ENCODE results near the gene NELL2.

NELL2 gene

GRCh38 chr12:44459569-44459968, 416.5 kb downstream of the NELL2 start:
- no peak for DNase-seq

All from NCI-H1048 (cell line).